Fibroblast of pulmonary artery (primary cell): ENCODE measurements around the gene HERC3.

Source experiments
- DNase-seq: peaks from one replicate; pipeline ENCODE4 v3.0.0-alpha.2; 2010; ENCODE audit warnings: low read depth
- H3K4me3 ChIP-seq: replicated peaks from 2 replicates; pipeline ENCODE4 v1.5.1; 2011; ENCODE audit warnings: low read depth, mild to moderate bottlenecking, control low read depth, low read length, moderate library complexity
- TF ChIP-seq, protein P1 (sequence below): IDR thresholded peaks from 2 replicates; pipeline ENCODE4 v1.5.1; 2011; ENCODE audit warnings: mild to moderate bottlenecking, control low read depth, low read length, inconsistent platforms; ENCODE audit errors: missing control alignments

Gene HERC3

DNA sequence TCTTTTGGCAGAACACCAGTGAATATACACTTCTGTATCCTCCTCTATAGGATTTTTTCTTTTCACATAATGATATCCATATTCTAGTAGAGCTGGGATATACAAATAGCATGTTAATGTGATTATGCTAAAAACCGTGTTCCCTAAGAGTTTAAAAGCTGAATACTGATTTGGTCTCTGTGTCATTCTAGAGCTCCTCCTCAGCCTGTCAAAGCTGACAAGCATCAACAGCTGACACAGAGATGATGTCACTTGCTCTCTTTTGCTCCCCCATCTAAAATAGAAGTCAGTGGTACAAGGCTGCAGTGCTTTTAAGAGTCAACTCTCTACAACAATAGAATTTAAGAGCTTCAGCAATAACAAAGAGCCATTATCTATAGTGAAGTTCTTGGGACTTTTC lies 17.1 kb upstream of the HERC3 start:
- DNase-seq = no peak
- H3K4me3 ChIP-seq = no peak overlapping the region
- TF ChIP-seq, protein P1, sequence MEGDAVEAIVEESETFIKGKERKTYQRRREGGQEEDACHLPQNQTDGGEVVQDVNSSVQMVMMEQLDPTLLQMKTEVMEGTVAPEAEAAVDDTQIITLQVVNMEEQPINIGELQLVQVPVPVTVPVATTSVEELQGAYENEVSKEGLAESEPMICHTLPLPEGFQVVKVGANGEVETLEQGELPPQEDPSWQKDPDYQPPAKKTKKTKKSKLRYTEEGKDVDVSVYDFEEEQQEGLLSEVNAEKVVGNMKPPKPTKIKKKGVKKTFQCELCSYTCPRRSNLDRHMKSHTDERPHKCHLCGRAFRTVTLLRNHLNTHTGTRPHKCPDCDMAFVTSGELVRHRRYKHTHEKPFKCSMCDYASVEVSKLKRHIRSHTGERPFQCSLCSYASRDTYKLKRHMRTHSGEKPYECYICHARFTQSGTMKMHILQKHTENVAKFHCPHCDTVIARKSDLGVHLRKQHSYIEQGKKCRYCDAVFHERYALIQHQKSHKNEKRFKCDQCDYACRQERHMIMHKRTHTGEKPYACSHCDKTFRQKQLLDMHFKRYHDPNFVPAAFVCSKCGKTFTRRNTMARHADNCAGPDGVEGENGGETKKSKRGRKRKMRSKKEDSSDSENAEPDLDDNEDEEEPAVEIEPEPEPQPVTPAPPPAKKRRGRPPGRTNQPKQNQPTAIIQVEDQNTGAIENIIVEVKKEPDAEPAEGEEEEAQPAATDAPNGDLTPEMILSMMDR = no peak

DNA sequence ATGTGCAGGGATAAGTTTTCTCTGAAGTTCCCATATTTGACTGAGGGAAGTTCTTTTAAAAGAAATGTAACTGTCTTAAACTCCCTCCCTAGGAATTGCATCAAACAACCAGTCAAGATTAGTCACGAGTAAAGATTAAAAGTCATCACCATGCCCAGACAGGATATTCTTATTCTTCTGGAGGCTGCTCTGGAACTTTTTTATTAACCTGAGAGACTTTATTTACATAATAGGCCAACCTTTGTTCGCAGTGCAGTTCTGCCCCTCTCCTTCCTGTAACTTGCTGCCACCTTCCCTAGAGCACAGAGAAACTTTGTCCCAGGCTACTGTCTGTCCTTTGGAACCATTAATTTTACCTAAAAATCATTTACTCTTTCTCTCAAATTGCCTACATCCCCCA lies 9.8 kb upstream of the HERC3 start:
- TF ChIP-seq, protein P1 = no peak
- no peak for DNase-seq
- no peak overlapping the region for H3K4me3 ChIP-seq

DNA sequence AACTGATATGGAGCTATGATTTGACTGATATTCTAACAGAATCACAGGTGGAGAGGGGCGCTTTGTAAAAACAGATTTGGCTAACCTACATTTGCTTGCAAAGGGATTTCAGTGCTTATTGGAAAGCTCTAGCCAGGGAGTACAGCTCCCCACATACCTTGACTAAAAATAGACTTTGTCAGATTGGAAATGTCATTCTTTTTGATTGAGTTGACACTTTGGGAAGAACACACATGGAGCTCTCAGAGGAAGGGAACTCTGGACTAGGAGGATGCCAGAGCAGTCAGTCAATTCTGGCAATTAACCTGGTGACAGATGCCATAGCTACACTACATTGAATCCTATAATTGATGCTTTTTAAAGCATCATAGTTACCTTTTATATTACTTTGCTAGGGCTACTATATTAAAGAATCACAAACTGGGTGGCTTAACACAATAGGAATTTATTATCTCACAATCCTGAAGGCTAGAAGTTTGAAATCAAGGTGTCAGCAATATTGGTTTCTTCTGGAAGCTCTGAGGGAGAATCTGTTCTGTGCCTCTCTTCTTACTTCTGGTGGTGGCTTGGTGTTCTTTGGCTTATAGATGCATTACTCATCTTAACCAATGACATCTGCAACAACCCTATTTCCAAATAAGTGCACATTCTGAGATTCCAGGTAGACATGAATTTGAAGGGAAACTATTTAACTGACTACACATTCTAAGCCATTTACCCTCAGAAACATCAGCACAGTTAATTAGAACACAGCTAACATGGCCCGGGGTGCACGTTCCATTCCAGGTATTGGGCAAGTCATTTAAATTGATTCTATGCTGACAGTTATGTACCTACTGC lies 8.4 kb upstream of the HERC3 start:
- TF ChIP-seq, protein P1 = no peak
- no peak overlapping the region for H3K4me3 ChIP-seq
- no peak for DNase-seq

DNA sequence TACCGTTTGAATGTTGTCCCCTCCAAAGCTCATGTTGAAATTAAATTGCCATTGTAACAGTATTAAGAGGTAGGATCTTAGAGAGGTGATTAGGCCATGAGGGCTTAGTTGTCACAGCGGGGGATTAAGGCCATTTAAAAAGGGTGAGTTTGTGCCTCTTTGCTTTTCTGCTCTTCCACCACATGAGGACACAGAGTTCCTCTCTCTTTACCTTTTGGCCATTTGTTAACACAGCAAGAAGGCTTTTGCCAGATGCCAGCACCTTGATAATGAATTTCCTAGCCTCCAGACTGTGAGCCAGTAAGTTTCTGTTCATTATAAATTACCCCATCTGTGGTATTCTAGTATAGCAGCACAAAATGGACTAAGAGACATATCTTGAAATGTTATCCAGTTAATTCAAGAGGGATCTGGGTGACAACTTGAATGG lies 7.8 kb upstream of the HERC3 start:
- H3K4me3 ChIP-seq = no peak overlapping the region
- TF ChIP-seq, protein P1 = no peak
- no peak for DNase-seq

DNA sequence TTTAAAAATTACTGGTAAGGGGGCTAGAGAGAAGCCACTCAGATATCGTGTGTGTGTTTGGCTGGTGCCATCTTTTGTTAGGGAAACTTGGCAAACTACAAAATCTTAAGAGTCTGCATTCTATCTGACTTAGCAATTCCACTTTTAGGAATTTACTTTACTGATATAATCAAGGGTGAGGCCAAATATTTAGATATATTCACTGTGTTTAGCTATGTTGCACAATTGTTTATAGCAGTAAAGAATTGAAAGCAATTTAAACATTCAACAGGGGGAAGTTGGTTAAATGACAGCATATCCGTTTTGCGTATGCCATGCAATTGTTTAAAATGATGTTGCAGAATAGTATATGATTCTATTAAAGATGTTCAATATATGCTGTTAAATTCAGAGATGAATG lies 6.4 kb upstream of the HERC3 start:
- no peak for DNase-seq
- H3K4me3 ChIP-seq = no peak overlapping the region
- TF ChIP-seq, protein P1 = no peak

DNA sequence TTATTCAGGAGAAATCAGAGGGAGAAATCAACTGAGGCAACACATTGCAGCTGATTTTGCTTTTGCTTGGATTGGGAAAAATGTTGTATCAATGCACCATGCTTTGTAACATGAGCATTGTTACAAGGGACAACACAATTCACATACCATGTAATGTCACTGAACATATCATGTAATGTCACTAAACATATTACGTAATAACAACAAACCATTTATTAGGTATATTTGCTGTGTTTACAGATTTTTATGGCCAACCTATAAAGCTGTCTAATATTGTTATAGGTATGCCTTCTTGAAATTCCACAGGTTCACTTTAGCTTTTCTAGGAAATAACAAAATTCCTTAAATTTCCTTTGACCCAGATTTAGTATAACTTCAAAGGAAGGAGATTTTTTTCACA lies 5.0 kb upstream of the HERC3 start:
- TF ChIP-seq, protein P1 = no peak
- DNase-seq = no peak
- H3K4me3 ChIP-seq = no peak overlapping the region
